Esophagus squamous epithelium (tissue), 4 donors: ENCODE data around the gene PLA2G4B.

Source experiments
- POLR2A ChIP-seq, 4 donors: fragments of 450-650 bp; IDR thresholded peaks; one replicate each; pipeline ENCODE4 v1.6.1; 2017; ENCODE audit warnings: antibody characterized with exemption in 4 of 4, mild to moderate bottlenecking in 4 of 4, moderate library complexity in 3 of 4
- TF ChIP-seq, protein P1 (sequence below), 6 experiments: fragments of 450-650 bp in 4 of 6; fragments of 200-600 bp in 2 of 6; sonication (generic) in 2 of 6; IDR thresholded peaks; one replicate each; pipeline ENCODE4 v1.5.1; 2016 to 2019; ENCODE audit warnings: antibody characterized with exemption in 6 of 6, mild to moderate bottlenecking in 4 of 6, moderate library complexity in 4 of 6

DNA sequence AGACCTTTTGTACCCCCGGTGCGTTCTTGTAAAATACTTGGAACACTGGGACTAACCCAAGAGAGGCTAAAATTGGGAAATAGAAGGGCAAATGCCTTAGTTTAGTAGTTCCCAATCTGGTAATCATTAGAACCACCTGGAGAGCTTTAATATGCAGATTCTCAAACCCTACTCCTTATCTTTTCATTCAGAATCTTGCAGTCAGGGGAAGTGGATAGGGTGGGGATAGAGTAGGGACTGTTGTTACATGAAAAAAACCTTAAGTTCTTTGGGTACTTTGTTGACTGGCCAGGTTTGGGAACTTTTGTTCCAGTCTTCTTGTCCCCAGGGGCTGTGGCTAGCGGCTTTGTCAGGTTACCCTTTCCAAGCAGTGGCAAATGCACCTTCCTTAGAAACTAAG is 48.5 kb upstream of the PLA2G4B start:
- TF ChIP-seq, protein P1, sequence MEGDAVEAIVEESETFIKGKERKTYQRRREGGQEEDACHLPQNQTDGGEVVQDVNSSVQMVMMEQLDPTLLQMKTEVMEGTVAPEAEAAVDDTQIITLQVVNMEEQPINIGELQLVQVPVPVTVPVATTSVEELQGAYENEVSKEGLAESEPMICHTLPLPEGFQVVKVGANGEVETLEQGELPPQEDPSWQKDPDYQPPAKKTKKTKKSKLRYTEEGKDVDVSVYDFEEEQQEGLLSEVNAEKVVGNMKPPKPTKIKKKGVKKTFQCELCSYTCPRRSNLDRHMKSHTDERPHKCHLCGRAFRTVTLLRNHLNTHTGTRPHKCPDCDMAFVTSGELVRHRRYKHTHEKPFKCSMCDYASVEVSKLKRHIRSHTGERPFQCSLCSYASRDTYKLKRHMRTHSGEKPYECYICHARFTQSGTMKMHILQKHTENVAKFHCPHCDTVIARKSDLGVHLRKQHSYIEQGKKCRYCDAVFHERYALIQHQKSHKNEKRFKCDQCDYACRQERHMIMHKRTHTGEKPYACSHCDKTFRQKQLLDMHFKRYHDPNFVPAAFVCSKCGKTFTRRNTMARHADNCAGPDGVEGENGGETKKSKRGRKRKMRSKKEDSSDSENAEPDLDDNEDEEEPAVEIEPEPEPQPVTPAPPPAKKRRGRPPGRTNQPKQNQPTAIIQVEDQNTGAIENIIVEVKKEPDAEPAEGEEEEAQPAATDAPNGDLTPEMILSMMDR (IDR thresholded peaks at IDR 0.05), result no peak
- no peak for TF ChIP-seq POLR2A (IDR thresholded peaks at IDR 0.05)
